ENCODE data around the gene LRBA.

DNA sequence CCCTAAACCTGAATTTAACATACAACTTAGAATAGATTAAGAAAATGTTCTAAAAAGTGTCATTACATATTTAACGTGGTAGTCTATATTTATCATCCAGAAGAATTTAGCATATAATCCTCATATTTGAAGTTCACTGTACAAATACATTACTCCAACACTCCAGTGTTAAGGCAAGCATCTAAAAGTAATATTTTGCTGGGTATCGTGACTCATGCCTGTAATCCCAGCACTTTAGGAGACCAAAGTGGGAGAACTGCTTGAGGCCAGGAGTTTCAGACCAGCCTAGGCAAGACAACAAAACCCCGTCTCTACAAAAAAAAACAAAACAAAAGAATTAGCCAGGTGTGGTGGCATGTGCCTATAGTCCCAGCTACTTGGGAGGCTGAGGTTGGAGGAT is 24.8 kb downstream of the LRBA start:
- TF ChIP-seq, protein P1, sequence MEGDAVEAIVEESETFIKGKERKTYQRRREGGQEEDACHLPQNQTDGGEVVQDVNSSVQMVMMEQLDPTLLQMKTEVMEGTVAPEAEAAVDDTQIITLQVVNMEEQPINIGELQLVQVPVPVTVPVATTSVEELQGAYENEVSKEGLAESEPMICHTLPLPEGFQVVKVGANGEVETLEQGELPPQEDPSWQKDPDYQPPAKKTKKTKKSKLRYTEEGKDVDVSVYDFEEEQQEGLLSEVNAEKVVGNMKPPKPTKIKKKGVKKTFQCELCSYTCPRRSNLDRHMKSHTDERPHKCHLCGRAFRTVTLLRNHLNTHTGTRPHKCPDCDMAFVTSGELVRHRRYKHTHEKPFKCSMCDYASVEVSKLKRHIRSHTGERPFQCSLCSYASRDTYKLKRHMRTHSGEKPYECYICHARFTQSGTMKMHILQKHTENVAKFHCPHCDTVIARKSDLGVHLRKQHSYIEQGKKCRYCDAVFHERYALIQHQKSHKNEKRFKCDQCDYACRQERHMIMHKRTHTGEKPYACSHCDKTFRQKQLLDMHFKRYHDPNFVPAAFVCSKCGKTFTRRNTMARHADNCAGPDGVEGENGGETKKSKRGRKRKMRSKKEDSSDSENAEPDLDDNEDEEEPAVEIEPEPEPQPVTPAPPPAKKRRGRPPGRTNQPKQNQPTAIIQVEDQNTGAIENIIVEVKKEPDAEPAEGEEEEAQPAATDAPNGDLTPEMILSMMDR (IDR thresholded peaks at IDR 0.05; ENCODE audit: borderline replicate concordance, extremely low read depth, low read length, poor library complexity, severe bottlenecking): no peak
- no peak for TF ChIP-seq EZH2 (IDR thresholded peaks at IDR 0.05; ENCODE audit: borderline replicate concordance, low read depth, low read length, severe bottlenecking)
